Heart right ventricle (tissue), 16 donors: ENCODE measurements around the gene TMEM106C. TPM values are rescaled to one million over a fixed set of nuclear protein-coding genes. Genes with fewer than 3 reads are reported as not detected.
"Not testable (repeated sequence)": the region's sequence is repeated elsewhere in the genome, so short reads cannot be mapped to it uniquely, and the experiment has no call there.

Source experiments
- ATAC-seq, 8 donors: fragments of 200-7000 bp; cut with Tn5 transposase; one replicate each; pipeline ENCODE4 v1.9.1; 2020; ENCODE audit warnings: mild to moderate bottlenecking in 8 of 8, moderate library complexity in 8 of 8, moderate number of reproducible peaks in 1 of 8
- DNase-seq, 2 donors: peaks; one replicate each; pipeline ENCODE4 v3.0.0-alpha.2; 2020
- H3K27ac ChIP-seq, 10 donors: fragments of 200-600 bp; sonication (generic) in 2 of 10; one replicate each; pipeline versions ENCODE4 v1.5.0 to v1.8.0; 2020 to 2022; ENCODE audit warnings: mild to moderate bottlenecking in 3 of 10
- H3K27me3 ChIP-seq, 7 donors: fragments of 200-600 bp; one replicate each; pipeline ENCODE4 v1.8.0; 2021 to 2022; ENCODE audit warnings: mild to moderate bottlenecking in 2 of 7
- H3K36me3 ChIP-seq, 9 donors: fragments of 200-600 bp; sonication (generic) in 1 of 9; one replicate each; pipeline versions ENCODE4 v1.5.0 to v1.8.0; 2020 to 2022; ENCODE audit warnings: mild to moderate bottlenecking in 2 of 9
- H3K4me1 ChIP-seq, 9 donors: fragments of 200-600 bp; sonication (generic) in 1 of 9; one replicate each; pipeline versions ENCODE4 v1.5.0 to v1.8.0; 2020 to 2022; ENCODE audit warnings: mild to moderate bottlenecking in 4 of 9
- H3K4me3 ChIP-seq, 10 donors: fragments of 200-600 bp; sonication (generic) in 2 of 10; one replicate each; pipeline versions ENCODE4 v1.5.0 to v1.8.0; 2020 to 2022; ENCODE audit warnings: mild to moderate bottlenecking in 7 of 10, moderate library complexity in 2 of 10
- H3K9me3 ChIP-seq, 11 donors: fragments of 200-600 bp in 10 of 11; sonication (generic) in 2 of 11; one replicate each; pipeline versions ENCODE4 v1.5.0 to v1.8.0; 2013 to 2022; ENCODE audit warnings: mild to moderate bottlenecking in 2 of 11, control low read depth in 1 of 11, moderate library complexity in 1 of 11
- CTCF ChIP-seq, 9 donors: fragments of 200-600 bp; sonication (generic) in 2 of 9; IDR thresholded peaks; one replicate each; pipeline versions ENCODE4 v1.5.0 to v1.8.0; 2021 to 2022; ENCODE audit warnings: antibody characterized with exemption in 9 of 9, mild to moderate bottlenecking in 5 of 9, moderate library complexity in 1 of 9
- WGBS, 2 donors: extraction: QIAGEN DNeasy Blood & Tissue Kit; methylation state at CpG; one replicate each; pipeline ENCODE4 v1.1.7; 2013; ENCODE audit warnings: inconsistent platforms in 1 of 2; 5-methylcytosine and 5-hydroxymethylcytosine counted together
- intact Hi-C, 10 donors: fragments of 100-400 bp; cut with DNase I; formaldehyde crosslinking; loops; one replicate each; pipeline versions ENCODE4 v1.11.1 to v1.14.2; 2022
- polyA plus RNA-seq, 2 donors: library from polyadenylated mRNA; stranded (reverse); fragments of 200-250 nt; gene quantifications; one replicate each; pipeline ENCODE4 v1.2.3, GENCODE V29; 2013
- total RNA-seq, 10 donors: library from RNA; stranded (reverse); fragmentation: NEBNext Ultra II Directional in 3 of 10; extraction: Animal tissue kit (Norgen Biotek cat#: 25700) in 3 of 10; gene quantifications; one replicate each; pipeline versions ENCODE4 v1.2.1 to v1.2.4, GENCODE V29; 2021 to 2023
- donor health status: Arrhythmogenic right ventricular cardiomyopathy.
- donor health status: ischemic (EF 13 %, LVEDD 7.1; RV severe dilation, severe dysfunction).
- donor health status: healthy with polysubstance abuse.
- donor health status: DM: no; HTN: yes; CAD: no.
- donor health status: DM: no; HTN: no; CAD: no.
- donor health status: ischemic (EF 25% LVEDD 6.9; RV normal size, moderate dysfunction).
- donor health status: ischemic (EF 25% LVEDD 5.7; RV mildly dilated, moderate dysfunction).
- donor health status: healthy.
- donor health status: DM: yes; HTN: yes; CAD: no.
- donor health status: Ischemic cardiomyopathy.
- donor health status: ischemic (EF 35%, LVEDD 5.7; RV mildly dilated, moderate dysfunction).
- donor health status: nonischemic (EF 11% LVEDD 7.7; RV severe dilation, severe dysfunction).
- donor health status: DM: yes; HTN: yes; CAD: no.
- donor health status: PGD.
- donor health status: ischemic (EF 29% LVEDD 5.4; RV normal size, mild dysfunction).
- donor health status: nonischemic (EF 23%, LVEDD 6.1; RV moderate dilation, normal function).

The TMEM106C gene
- total and polyA plus RNA-seq, 12 donors, result 22.3 to 61.8 (median 40.0) TPM

GRCh38 chr12:47955059-47955458, 8.3 kb upstream of the TMEM106C start:
- DNase-seq (no peak), ATAC-seq (no peak)
- Histone ChIP-seq H3K4me3 (no peak overlapping the region), H3K27ac (no peak overlapping the region), H3K9me3 (peaks cover 0 to 7% (median 0%) of the 10 kb centered on the region in 11 donors), H3K4me1 (no peaks in the 10 kb centered on the region), H3K36me3 (no peaks in the 10 kb centered on the region), H3K27me3 (peaks cover 0 to 4% (median 0%) of the 10 kb centered on the region in 7 donors)
- no peak for TF ChIP-seq CTCF (IDR thresholded peaks at IDR 0.05)
- 67 to 83% methylated on average over 3 of the region's 3 CpGs for WGBS, 2 donors
- intact Hi-C loops, result loop anchor here in 2 of 10 donors (10.0 kb wide), 2 partner anchors 50 to 240 kb away; partner anchors contain the start of gene VDR (in 1 of the 2)

GRCh38 chr12:47957671-47958070, 5.7 kb upstream of the TMEM106C start:
- H3K27ac ChIP-seq, H3K27me3 ChIP-seq, H3K4me3 ChIP-seq, H3K36me3 ChIP-seq, H3K9me3 ChIP-seq, H3K4me1 ChIP-seq, ATAC-seq, DNase-seq: not testable (repeated sequence)
- intact Hi-C loops, result loop anchor here in 2 of 10 donors (10.0 kb wide), 2 partner anchors 53 to 243 kb away; partner anchors contain the start of gene VDR (in 1 of the 2)
- WGBS, 2 donors, result 91 to 100% methylated on average over 1 of the region's 1 CpG

- Histone ChIP-seq H3K36me3 (peaks cover 0 to 19% (median 0%) of the 10 kb centered on the region in 9 donors), H3K4me1 (peaks cover 0 to 37% (median 24%) of the 10 kb centered on the region in 9 donors), H3K9me3 (peaks cover 0 to 7% (median 0%) of the 10 kb centered on the region in 11 donors), H3K27ac (no peak overlapping the region), H3K4me3 (no peak overlapping the region), H3K27me3 (peaks cover 0 to 8% (median 0%) of the 10 kb centered on the region in 7 donors)
- no peak for TF ChIP-seq CTCF (IDR thresholded peaks at IDR 0.05)
- DNase-seq (no peak), ATAC-seq (no peak)
- intact Hi-C loops, result loop anchor here in 3 of 10 donors (2.0 to 10.0 kb wide), 3 partner anchors 203 to 307 kb away; partner anchors contain the start of gene RPAP3 (in 1 of the 3)
- WGBS, 2 donors, result 82 to 89% methylated on average over 11 of the region's 11 CpGs
Observed at GRCh38 chr12:47962198-47962597, 1.2 kb upstream of the TMEM106C start.

GRCh38 chr12:47964106-47964728, 821 bp downstream of the TMEM106C start:
- WGBS, 2 donors, result 21 to 23% methylated on average over 18 of the region's 18 CpGs
- intact Hi-C loops, result loop anchor here in 3 of 10 donors (10.0 kb wide), 2 partner anchors 201 to 309 kb away; no protein-coding TSS in a partner anchor
- peaks cover 0 to 35% (median 0%) of the 10 kb centered on the region in 9 donors for H3K36me3 ChIP-seq
- peak overlapping the region in 3 of 10 donors; percentile 54 to 68 (median 54) for H3K27ac ChIP-seq
- no peak for ATAC-seq
- DNase-seq, result no peak
- H3K4me3 ChIP-seq, result peak overlapping the region; percentile 49 to 98 (median 84)
- H3K4me1 ChIP-seq, result peaks cover 0 to 56% (median 24%) of the 10 kb centered on the region in 9 donors
- H3K27me3 ChIP-seq, result peaks cover 0 to 8% (median 0%) of the 10 kb centered on the region in 7 donors
- no peak for TF ChIP-seq CTCF (IDR thresholded peaks at IDR 0.05)
- no peaks in the 10 kb centered on the region for H3K9me3 ChIP-seq
